HG03520 (cell line): ENCODE measurements around the gene NUDT16.

Experiments used
- ATAC-seq: cut with Tn5 transposase; IDR thresholded peaks from one replicate; pipeline ENCODE4 v1.9.1; 2021; ENCODE audit warnings: mild to moderate bottlenecking, moderate library complexity; ENCODE audit not compliant: unreplicated experiment

Gene NUDT16

DNA sequence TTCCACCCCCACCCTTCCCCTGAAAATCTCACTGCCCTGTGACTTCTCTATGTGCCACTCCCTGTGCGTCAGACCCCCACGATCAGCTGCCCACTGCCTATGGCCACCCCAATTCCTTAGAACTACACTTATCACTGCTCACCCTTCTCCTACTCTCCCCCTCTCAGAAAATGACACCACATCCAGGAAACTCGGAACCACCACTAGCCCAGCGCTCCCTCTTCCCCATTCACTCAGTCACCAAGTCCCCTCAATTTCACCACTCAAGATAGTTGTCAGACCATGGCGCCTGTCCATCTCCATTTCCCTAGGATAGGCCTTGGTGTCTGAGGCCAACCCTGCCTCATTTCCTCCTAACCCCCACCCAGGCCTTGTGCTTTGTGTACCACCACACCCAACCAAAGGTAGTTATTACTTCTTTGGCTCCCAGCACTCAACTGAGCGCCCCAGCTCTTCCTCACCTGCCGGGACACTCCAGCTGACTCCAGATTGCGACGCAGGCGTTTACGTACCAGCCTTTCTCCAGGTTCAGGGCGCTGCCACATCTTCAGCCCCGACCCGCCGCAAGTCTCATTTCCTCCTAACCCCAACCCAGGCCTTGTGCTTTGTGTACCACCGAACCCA, 641 bp upstream of the NUDT16 start:
- peak; percentile 10 for ATAC-seq

DNA sequence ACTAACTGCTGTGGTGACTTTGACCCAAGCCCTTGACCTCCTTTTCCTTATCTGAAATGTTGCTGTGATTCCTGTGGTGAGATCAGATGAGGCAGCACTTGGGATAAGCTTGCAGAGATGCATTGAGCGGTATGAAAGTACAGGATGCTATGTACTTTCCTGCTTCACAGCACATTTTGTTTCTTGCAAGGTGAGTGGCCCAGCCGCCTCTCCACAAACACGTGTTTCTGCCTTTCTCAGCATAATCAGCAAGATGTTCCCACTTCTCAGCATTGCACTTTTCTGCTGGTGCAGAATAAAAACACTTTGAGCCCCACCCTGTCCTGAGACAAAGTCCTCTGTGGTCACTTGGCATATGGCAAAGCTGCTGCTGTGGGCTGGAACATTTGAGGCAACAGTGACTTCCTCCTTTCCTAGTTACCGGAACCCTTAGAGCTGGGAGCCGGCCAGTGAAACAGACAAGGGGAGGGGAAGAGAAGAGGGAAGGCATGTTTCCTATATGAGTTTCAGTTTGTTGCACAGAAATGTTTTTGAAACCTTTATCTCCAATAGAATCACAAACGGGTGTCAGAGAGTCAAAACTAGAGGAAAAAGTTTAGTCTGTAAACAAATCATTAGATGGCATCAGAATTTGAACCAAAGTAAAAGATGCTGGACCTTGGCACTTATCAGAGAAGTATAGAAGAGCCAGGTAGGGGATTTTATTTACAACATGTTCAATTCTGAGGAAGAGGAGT, 5.0 kb downstream of the NUDT16 start:
- ATAC-seq, result no peak

DNA sequence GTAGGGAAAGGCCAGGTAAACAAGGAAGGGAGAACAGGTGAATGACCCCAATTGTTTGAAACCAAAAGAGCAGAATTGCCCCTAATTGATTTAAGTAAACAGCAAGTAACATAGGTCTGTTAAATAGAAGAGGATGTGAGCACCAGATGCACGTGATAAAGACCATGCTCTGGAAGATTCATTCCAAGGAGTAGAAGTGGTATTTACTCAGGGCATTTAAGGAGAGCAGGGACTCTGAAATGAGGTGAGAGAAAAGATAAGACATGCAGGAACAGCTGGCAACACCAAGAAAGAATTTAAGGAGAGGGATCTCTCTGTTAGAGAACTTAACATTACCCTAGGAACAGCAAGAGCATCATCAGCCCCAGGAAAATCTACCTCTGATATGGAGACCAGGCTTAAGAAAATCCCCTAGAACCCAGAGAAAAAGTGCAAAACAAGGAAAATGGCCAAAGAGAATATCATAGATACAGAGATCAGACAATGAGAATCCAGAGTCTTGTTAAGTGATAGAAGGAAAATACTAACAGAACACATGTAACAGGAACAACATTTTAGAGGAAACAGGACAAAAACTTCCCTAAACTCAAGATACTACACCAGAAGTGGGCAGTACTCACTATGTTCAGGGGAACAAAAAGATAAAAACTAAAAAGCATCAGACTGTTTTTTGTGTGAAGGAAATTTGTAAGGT, 6.4 kb downstream of the NUDT16 start:
- ATAC-seq, result no peak

DNA sequence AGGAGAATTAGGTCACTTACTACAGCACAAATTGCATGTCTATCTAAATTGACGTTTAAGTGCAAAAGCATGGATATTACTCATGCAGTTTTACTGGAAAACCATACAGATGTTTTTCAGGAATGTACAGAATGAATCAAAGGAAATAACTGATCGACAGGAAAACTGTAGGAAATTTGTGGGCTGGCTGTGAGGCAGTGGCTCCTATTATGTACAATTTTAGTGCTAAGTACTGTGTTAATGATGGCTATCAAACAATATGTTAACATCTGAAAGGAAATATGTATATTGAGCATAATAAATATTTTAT, 6.9 kb downstream of the NUDT16 start:
- ATAC-seq, result no peak

DNA sequence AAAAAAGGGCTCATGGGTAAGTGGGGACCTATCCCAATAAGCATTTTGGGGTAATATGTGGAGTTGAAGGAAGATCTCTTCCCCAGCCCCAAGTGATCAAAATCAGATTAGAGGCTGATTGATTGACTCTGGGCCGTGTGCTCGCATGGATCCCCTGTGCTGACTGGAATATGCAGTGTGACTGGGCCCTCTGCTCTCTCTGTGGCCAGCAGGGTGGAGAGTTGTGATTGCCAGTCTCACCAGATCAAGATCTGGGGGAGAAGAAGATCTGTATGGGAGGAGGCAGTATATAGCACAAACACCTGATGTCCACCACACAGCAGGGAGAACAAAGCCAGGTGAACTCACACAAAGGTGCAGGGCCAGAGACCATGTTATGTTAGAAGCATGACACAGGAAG, 8.8 kb downstream of the NUDT16 start:
- no peak for ATAC-seq

DNA sequence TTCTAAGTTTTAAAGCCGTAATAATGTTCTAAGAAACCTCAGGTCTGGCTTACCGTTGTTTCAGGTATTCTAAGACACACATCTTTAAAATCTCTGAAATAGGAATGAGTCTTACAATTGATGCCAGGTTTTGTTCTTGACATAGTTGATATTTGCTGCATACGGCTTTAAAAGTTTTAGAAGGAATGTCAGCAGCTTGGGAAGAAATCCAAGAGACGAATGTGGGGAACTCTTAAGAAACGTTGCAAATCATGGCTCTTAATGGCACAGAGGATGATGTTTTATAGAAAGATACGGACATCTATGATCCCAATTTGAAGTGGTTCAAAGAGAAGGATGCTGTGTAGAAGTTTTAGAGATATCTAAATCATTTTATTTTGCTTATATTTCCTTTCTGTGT, 11.5 kb downstream of the NUDT16 start:
- no peak for ATAC-seq

DNA sequence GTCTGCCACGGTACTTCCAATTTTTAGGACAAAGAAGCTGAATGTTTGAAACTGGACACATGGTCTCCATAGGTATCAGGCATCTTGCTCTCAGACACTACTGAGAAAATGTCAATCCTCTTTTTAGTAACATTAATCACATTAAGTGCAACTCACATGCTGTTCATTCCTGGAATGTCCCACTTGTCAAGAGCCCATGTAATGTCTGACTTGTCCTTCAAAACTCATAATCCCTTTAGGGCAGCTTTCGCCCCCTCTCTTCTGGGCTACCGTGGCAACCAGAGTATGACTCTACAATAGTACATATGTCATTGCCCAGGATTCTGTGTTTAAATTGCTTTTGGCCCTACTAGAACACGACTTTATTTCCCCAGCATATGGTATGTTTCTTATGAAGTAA, 12.3 kb downstream of the NUDT16 start:
- no peak for ATAC-seq

DNA sequence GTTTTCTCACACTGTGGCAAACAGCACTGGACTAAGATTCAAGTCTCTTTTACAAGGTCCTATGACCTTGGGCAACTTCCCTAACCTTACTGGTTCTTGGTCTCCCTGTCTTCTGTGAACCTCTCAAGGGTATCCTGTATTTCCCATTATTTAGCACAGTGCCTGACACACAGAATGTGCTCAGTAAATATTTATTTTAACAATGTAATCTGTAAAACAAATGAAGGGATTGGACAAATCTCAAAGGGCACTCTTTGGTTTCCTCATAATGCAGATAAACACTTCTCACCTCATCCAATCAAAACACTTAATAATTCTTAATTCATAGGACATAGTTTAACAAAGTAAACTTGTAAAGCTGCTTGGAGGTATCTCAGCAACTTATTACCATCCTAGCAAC, 12.8 kb downstream of the NUDT16 start:
- no peak for ATAC-seq

DNA sequence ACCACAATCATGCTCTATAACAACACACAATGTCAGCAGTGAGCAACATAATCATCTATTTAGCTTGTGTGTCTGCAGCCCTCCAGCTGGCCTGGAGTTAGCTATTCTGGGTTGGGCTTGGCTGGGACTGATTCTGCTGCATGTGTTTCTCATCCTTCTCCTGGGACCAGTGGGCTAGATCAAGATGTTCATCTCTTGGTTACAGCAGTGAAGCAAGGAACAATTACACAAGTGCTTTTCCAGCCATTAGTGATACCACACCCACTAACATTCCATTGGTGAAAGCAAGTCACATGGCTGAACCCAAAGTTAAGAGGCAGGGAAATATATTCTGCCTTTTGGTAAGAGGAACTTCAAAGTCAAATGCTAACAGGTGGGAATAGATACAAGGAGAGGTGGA, 14.6 kb downstream of the NUDT16 start:
- no peak for ATAC-seq

DNA sequence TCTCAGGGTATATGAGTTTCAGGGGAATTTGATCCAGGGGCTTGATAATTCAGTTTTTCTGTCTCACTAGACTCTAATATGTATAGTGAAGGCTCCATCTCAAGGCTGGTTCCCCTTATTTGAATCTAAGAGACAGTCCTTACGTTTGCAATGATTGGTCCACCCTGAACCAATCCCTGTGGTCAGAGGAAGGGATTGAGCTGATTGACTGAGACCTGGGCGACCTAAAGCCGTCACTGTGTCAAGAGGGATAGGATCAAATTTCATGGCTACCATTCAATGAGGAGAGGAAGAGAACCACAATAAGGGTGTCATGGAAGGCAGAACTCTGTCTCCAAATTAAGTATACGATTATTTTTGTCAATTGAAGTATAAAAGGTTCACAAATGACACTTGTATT, 16.3 kb downstream of the NUDT16 start:
- no peak for ATAC-seq

DNA sequence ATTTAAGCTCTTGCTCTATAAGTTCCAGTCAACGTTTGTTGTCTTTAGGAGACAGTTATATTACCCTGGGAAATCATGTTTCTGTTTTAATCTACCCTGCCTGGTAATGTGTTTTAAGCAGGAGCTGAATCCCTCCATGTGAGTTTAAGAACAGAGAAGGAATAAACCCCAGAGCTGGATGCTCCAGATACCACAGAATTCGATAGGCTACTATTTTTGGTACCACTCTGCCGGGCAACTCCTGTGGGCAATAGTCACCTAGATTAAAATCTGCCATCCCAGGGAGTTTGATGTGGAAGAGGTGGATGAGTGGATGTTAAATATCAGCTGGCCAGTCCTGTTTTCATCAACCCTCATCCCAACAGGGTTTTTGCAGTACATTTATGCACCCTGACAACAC, 20.4 kb downstream of the NUDT16 start:
- no peak for ATAC-seq

DNA sequence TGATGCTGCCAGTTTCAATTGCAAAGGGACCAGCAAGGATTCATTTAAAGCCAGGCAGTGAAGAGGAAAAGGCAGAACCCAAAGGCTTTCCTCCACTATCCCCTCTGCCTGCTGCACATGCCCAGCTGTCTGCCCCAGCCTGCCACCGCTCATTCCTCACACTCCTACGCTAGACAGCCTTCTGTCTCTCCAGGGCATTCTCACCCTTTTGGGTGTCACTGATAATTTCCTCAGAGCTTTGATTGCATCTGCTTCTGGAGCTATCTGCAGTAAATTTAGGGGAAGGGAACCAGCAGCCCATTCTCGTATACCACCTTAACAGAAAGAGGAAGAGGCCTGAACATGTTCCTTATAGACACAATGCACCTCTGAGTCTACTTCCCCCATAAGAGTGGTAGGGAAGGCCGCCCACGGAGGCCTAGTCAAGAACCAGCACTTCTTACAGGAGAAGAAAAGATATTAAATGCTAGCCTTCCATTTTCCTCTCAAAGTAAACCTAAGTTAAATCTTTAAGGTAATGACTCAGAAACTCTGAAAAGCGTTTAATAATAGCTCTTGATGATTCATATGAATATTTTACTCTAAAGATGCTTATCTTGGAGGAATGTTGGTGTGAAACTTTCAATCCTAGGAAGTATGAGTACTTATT, 20.9 kb downstream of the NUDT16 start:
- ATAC-seq, result no peak

DNA sequence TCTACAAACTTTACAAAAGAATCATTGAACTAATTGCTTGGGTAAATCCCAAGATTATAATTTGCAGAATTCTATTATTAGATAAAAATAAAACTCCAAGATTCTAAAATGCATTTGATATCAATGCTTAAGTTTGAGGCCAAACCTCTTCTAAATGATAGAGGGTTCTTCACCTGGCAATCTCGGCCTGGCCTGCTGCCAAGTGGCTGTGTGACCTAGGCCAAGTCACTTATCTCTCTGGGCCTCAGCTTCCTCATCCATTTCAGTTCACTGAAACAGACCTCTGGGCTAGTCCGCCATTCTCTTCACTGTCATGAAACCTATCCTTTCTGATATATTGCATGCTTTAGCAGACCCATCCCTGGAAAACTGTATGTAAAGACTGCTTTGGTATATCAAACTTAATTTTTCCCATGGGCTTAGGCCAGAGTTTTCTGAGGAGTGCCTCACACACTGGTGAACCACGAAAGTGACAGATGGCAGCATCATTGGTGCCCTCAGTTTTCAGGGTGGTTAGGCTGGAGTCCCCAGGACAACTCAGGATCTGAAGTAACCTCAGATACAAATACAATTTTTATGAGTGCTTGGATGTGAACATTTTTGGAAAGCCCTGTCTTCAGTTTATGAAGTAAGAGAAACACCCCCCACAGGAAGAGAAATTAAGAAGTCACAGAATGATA, 21.8 kb downstream of the NUDT16 start:
- ATAC-seq, result no peak

DNA sequence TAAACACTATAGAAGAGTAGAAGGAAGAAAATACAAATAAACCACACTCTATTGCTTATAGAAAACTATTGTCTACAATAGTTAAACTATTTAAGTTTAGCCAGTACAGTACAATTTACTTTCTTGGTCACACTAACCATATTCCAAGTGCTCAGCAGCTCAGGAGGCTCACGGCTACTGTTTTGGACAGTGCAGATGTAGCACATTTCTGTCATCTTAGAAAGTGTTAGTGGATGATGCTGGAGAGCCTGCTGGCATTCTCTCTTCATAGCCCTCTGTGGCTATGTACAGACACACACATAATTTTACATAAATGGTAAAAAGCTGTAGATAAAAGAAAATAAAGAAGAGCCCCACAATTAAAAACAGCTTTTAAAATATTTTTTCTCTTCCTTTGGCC, 23.8 kb downstream of the NUDT16 start:
- ATAC-seq, result no peak

DNA sequence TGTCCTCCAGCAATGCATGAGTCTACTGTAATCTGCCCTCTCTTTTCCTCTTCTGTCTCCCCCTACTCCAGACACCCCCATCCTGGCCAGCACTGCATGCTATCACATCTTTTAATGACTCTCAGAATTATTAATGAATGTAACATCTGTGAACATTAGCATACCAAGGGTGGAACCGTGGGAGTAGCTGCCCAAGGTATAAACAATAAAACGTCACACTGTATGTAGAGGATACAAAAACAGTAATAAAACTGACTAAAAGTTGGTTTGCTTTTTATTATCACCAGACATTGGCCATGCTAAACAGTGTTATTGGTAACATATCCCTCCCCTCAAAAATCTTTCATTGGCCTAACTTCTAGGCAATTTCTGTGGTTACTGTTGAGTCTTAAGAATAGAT, 24.7 kb downstream of the NUDT16 start:
- ATAC-seq, result no peak

DNA sequence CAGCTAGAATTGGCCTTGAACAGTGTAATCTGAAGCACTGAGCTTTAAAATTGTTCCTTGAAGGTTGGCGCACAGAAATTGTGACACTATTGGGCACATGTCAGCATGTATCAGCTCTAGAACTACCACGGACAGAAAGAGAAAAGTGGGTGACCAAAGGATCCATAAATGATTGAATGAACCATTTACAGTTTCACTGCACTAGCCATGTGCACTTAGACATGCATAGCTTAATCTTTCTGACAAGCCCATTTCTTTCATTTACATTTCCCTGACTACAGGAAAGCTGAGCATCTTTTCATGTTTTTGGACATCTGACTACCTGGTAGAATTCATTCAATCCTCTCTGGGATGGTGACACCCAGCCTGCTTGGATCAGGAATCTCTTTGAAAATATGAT, 36.2 kb downstream of the NUDT16 start:
- ATAC-seq, result no peak

DNA sequence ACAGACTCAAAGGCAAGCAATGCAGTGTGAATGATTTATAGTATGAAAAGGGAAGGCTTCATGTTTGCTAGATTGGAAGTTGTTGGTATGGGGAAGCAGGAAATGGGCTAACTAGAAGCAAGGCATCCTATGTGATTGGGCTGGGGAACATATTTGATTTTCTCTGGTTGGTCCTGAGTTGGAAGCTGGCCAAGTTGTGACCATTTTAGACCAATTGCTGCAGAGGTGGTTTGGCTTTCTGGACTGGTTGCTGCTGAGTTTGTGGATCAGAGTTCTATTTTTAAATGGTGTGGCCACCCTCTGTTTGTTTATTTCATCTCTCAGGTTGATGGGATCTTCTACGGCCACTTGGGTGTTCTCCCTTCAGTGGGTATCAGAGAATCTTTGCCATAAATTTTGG, 39.7 kb downstream of the NUDT16 start:
- no peak for ATAC-seq

DNA sequence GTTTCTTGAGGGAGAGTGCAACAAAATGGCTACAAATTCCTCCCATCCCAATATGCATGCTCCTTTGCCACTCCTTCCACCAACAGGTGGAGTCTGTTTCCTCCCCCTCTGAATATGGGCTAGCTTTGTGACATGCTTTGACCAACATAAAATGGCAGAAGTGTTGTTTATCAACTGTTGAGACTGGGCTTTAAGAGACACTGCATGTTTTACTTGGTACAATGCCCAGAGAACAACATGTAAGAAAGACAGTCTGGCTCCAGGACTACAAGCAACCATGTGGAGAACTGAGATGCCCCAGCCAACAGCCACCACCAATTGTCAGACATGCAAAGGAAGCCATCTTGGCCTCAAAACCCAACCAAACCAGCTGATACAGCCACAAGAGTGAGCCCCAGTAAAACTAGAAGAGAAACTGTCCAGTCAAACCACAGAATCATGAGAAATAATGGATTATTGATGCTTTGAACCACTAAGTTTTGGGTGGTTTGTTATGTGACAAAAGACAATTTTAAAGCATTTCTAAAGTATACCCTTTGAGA, 40.5 kb downstream of the NUDT16 start:
- no peak for ATAC-seq

DNA sequence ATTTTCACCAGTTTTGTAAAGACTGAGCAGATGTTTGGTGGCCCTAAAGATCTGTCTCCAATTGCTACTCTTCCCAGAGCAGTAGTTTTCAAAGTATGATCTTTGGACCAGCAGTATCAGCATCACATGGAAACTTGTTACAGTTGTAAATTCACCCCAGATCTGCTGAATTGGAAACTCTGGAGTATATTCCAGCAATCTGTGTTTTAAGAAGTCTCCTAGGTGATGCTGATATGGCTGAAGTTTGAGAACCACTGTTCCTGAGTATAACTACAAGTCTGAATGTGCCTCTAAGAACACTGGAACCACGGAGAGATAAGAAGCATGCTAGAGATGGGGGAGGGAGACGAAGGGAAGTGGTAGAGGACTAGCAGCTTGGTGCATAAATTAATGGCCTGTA, 45.7 kb downstream of the NUDT16 start:
- no peak for ATAC-seq

DNA sequence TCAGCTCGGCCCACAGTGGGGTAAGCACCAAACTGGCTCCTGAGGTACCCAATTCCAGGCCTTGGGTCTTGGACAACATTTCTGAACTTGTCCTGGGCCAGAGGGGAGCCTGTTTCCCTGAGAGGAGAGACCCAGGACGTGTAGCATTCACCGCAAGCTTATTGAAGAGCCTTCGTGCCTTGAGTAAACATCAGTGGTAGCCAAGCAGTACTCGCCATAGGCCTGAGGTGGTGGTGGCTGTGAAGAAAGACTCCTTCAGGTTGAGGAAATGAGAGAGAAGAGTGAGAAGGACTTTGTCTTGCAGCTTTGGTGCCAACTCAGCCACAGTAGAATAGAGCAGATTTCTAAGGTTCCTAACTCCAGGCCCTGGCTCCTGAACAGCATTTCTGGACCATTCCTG, 50.2 kb downstream of the NUDT16 start:
- no peak for ATAC-seq

DNA sequence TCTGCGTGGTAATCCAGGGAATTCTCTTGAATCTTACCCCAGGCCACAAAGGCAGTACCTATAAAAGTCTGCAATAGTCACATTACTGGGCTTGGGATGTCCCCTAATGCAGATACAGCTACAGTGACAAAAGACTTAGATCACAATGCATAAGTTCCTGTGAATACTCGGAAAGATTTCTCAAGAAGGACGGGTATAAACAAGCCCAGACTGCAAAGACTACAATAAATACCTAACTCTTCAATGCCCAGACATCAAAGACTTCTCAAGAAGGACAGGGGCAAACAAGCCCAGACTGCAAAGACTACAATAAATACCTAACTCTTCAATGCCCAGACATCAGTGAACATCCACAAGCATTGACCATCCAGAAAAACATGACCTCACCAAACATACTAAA, 50.9 kb downstream of the NUDT16 start:
- no peak for ATAC-seq
